Transverse colon (tissue), 4 donors: ENCODE measurements around the gene SRMS. TPM values are rescaled to one million over a fixed set of nuclear protein-coding genes. Genes with fewer than 3 reads are reported as not detected.

Experiments
- DNase-seq: peaks from one replicate; pipeline ENCODE4 v3.0.0-alpha.2; 2019
- H3K27ac ChIP-seq, 4 donors: fragments of 200-600 bp; sonication (generic); 2 replicates each; pipeline ENCODE4 v1.5.1; 2016 to 2018; ENCODE audit warnings: inconsistent platforms in 4 of 4
- H3K27me3 ChIP-seq: fragments of 200-600 bp; sonication (generic); 2 replicates; pipeline ENCODE4 v1.5.1; 2017; ENCODE audit warnings: inconsistent platforms
- H3K36me3 ChIP-seq, 4 donors: fragments of 200-600 bp; sonication (generic); 2 replicates each; pipeline ENCODE4 v1.5.1; 2017 to 2019; ENCODE audit warnings: inconsistent platforms in 4 of 4
- H3K4me1 ChIP-seq, 4 donors: fragments of 200-600 bp; sonication (generic); 2 replicates each; pipeline ENCODE4 v1.5.1; 2017 to 2020; ENCODE audit warnings: inconsistent platforms in 4 of 4
- H3K4me3 ChIP-seq, 4 donors: fragments of 200-600 bp; sonication (generic); 1 replicate in 1 of 4; 2 replicates in 3 of 4; pipeline versions ENCODE4 v1.5.1 to v1.6.1; 2017 to 2019; ENCODE audit warnings: inconsistent platforms in 4 of 4
- H3K9me3 ChIP-seq, 2 donors: fragments of 200-600 bp; sonication (generic); 2 replicates each; pipeline ENCODE4 v1.5.1; 2017 to 2019; ENCODE audit warnings: inconsistent platforms in 2 of 2
- CTCF ChIP-seq, 5 experiments: fragments of 200-600 bp in 3 of 5; fragments of 450-650 bp in 2 of 5; sonication (generic) in 3 of 5; IDR thresholded peaks; 1 replicate in 2 of 5; 2 replicates in 3 of 5; pipeline ENCODE4 v1.5.1; 2016 to 2017; ENCODE audit warnings: antibody characterized with exemption in 5 of 5, inconsistent platforms in 3 of 5, mild to moderate bottlenecking in 2 of 5, moderate library complexity in 1 of 5
- EP300 ChIP-seq: sonication (generic); formaldehyde crosslinking; IDR thresholded peaks from one replicate; pipeline ENCODE4 v1.6.1; 2017; ENCODE audit warnings: antibody characterized with exemption, low read depth
- POLR2A ChIP-seq: fragments of 450-650 bp; IDR thresholded peaks from one replicate; pipeline ENCODE4 v1.6.1; 2016; ENCODE audit warnings: antibody characterized with exemption, mild to moderate bottlenecking, moderate library complexity
- POLR2AphosphoS5 ChIP-seq, 3 donors: sonication (generic); formaldehyde crosslinking; IDR thresholded peaks; one replicate each; pipeline ENCODE4 v1.6.1; 2016; ENCODE audit warnings: antibody characterized with exemption in 3 of 3
- WGBS, 2 donors: methylation state at CpG; one replicate each; pipeline ENCODE4 v1.1.5; 2018; ENCODE audit warnings: low coverage in 1 of 2; 5-methylcytosine and 5-hydroxymethylcytosine counted together
- in situ Hi-C, 4 donors: fragments of 200-750 bp; cut with MboI; loops; one replicate each; pipeline versions ENCODE4 v1.15.0 to v1.15.1; 2017; ENCODE audit warnings: low sequenced_read_pairs in 3 of 4, low pct_ligation_motif_present in 1 of 4, low pct_unique_long_range_greater_than_20kb in 1 of 4
- intact Hi-C: fragments of 100-400 bp; cut with DNase I; formaldehyde crosslinking; loops from one replicate; pipeline ENCODE4 v1.15.1; 2023; ENCODE audit warnings: low total_unique reads
- total RNA-seq, 4 donors: library from RNA; depleted of rRNA; stranded (reverse); fragments of >200 nt; gene quantifications; one replicate each; pipeline ENCODE4 v1.1.0, GENCODE V29; 2016

Gene SRMS
- total RNA-seq, 4 donors from 2014 or later: 0.79 TPM; not detected in 3

- no peak overlapping the region for H3K4me3 ChIP-seq
- TF ChIP-seq CTCF (IDR thresholded peaks at IDR 0.05): no peak
- TF ChIP-seq EP300: no peak
- no peak for TF ChIP-seq POLR2AphosphoS5 (IDR thresholded peaks at IDR 0.05)
- no peak for TF ChIP-seq POLR2A
- WGBS, 2 donors: 49% methylated on average over 11 of the region's 15 CpGs; no CpG with 5 or more reads in 1 of the 2 donors
- H3K27me3 ChIP-seq: peaks cover 90% of the 10 kb centered on the region
- H3K4me1 ChIP-seq: peaks cover 0 to 12% (median 8%) of the 10 kb centered on the region in 4 donors
- H3K9me3 ChIP-seq: no peaks in the 10 kb centered on the region
- DNase-seq: no peak
- no peaks in the 10 kb centered on the region for H3K36me3 ChIP-seq
- H3K27ac ChIP-seq: no peak overlapping the region
- intact Hi-C loops (no loop called here), in situ Hi-C loops (no loop called here)
These were observed 44.8 kb downstream of the SRMS start for GRCh38 chr20:63502671-63503172.

GRCh38 chr20:63501818-63502670 is 45.5 kb downstream of the SRMS start:
- Histone ChIP-seq H3K4me3 (no peak overlapping the region), H3K27me3 (peaks cover 94% of the 10 kb centered on the region), H3K4me1 (peaks cover 0 to 12% (median 8%) of the 10 kb centered on the region in 4 donors), H3K27ac (no peak overlapping the region), H3K9me3 (no peaks in the 10 kb centered on the region), H3K36me3 (no peaks in the 10 kb centered on the region)
- WGBS, 2 donors: 16% methylated on average over 17 of the region's 26 CpGs; no CpG with 5 or more reads in 1 of the 2 donors
- in situ Hi-C loops: no loop called here
- intact Hi-C loops: no loop called here
- no peak for DNase-seq
- TF ChIP-seq POLR2A (no peak), EP300 (no peak), POLR2AphosphoS5 (IDR thresholded peaks at IDR 0.05) (no peak), CTCF (IDR thresholded peaks at IDR 0.05) (no peak)

DNA sequence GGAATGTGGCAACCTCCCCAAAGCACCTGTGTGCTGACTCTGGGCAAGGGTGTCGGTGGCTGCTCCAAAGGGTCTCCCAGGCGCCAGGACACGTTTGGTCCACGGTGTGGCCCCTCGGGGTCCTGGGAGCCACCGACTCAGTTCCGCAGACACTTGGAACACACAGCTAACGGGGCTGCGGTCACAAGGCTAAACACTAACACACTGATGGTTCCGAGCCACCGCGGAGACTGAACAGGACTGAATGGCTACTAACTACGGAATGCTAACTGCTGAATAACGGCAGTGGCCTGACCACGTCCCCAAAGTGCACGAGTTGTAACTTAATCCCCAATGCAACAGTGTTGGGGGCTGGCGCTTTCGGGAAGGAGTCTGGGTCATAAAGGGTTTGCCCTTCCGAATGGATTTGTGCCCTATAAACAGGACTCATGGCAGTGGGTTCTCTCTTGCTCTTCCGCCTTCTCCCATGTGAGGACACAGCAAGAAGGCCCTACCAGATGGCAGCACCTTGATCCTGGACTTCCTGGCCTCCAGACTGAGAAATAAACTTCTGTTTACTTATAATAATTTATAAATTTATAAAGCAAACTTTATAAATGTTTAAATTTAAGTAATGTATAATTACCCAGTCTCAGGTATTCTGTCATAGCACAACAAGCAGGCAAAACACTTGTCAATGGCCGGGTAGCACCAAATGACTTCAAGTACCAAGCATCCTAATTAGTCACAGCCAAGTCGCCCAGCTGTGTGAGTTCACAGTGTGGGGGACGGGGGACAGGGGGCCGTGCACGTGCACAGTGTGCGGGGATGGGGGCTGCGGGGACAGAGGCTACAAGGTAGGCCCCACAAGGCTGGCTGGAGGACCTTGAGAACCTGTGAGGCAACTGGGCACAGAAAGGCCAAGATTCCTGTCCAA is 46.4 kb downstream of the SRMS start:
- H3K9me3 ChIP-seq: no peaks in the 10 kb centered on the region
- WGBS, 2 donors: 71 to 80% methylated on average over 12 to 27 of the region's 27 CpGs
- H3K36me3 ChIP-seq: no peaks in the 10 kb centered on the region
- H3K27ac ChIP-seq: no peak overlapping the region
- DNase-seq: no peak
- H3K4me1 ChIP-seq: peaks cover 0 to 16% (median 12%) of the 10 kb centered on the region in 4 donors
- in situ Hi-C loops: no loop called here
- no peak overlapping the region for H3K4me3 ChIP-seq
- intact Hi-C loops: no loop called here
- peaks cover 92% of the 10 kb centered on the region for H3K27me3 ChIP-seq
- no peak for TF ChIP-seq POLR2A
- TF ChIP-seq POLR2AphosphoS5 (IDR thresholded peaks at IDR 0.05): no peak
- no peak for TF ChIP-seq CTCF (IDR thresholded peaks at IDR 0.05)
- TF ChIP-seq EP300: no peak
